ENCODE results near the gene PPP1R14C. TPM values are rescaled to one million over a fixed set of nuclear protein-coding genes. Genes with fewer than 3 reads are reported as not detected.
A peak's percentile ranks its signal among the peaks of the same experiment; 100 is the strongest.

The PPP1R14C gene
- total and polyA plus RNA-seq, 2 experiments from 2014 or later: 1.1 to 1.4 TPM

GRCh38 chr6:150116200-150116800 lies 26.5 kb upstream of the PPP1R14C start (continued):
- no peak for TF ChIP-seq ZNF114 (CRISPR knock-in tag; IDR thresholded peaks at IDR 0.05)
- TF ChIP-seq CTCF (conservative IDR thresholded peaks at IDR 0.05; ENCODE audit: low read depth in 2 of 2): no peak
- no peak for TF ChIP-seq JUNB (IDR thresholded peaks at IDR 0.05; ENCODE audit: unreplicated experiment)
- no peak for TF ChIP-seq ETS1 (IDR thresholded peaks at IDR 0.05)

- TF ChIP-seq POLR2AphosphoS5 (IDR thresholded peaks at IDR 0.05; ENCODE audit: low read depth): no peak
- TF ChIP-seq JUNB (IDR thresholded peaks at IDR 0.05; ENCODE audit: unreplicated experiment): no peak
- TF ChIP-seq EZH2 (IDR thresholded peaks at IDR 0.05; ENCODE audit: low read depth, unreplicated experiment): no peak
- TF ChIP-seq NANOG (IDR thresholded peaks at IDR 0.05; ENCODE audit: borderline replicate concordance): no peak
- no peak for TF ChIP-seq CREB1 (CRISPR knock-in tag; IDR thresholded peaks at IDR 0.05; ENCODE audit: low read depth)
- no peak for TF ChIP-seq ZNF114 (CRISPR knock-in tag; IDR thresholded peaks at IDR 0.05)
- peaks cover 5% of the 10 kb centered on the region; the same call in 1 of the 3 replicates for H3K9me3 Mint-ChIP-seq
- Histone ChIP-seq H3F3A (replicated peaks; ENCODE audit: low read depth) (no peaks in the 10 kb centered on the region), H4K20me1 (replicated peaks; ENCODE audit: insufficient read depth) (no peaks in the 10 kb centered on the region), H3K27ac (ENCODE audit: low read depth) (no peak overlapping the region), H3K27me3 (ENCODE audit: insufficient read depth) (no peaks in the 10 kb centered on the region), H3K4me3 (no peak overlapping the region), H3K4me1 (ENCODE audit: insufficient read depth) (no peaks in the 10 kb centered on the region), H3K9me2 (ENCODE audit: insufficient read depth) (no peaks in the 10 kb centered on the region), H2AFZ (no peak overlapping the region), H3K79me2 (replicated peaks; ENCODE audit: insufficient read depth) (no peaks in the 10 kb centered on the region), H3K36me3 (ENCODE audit: insufficient read depth) (no peaks in the 10 kb centered on the region), H3K4me2 (no peak overlapping the region)
- H3K4me1 Mint-ChIP-seq: peaks cover 9% of the 10 kb centered on the region; the same call in 2 of the 3 replicates
- no peaks in the 10 kb centered on the region for H3K36me3 Mint-ChIP-seq (ENCODE audit: low read depth)
- DNase-seq (ENCODE audit: low spot score) (no peak), ATAC-seq (peak; percentile 31; the same call in 2 of the 3 replicates)
- peaks cover 4% of the 10 kb centered on the region for H3K27me3 Mint-ChIP-seq (ENCODE audit: insufficient read depth, low read depth, poor library complexity)
- H3K4me3 Mint-ChIP-seq: no peak overlapping the region
- H3K27ac Mint-ChIP-seq: no peak overlapping the region
Measured at GRCh38 chr6:150118203-150118602, 24.6 kb upstream of the PPP1R14C start.

- H3K9me3 Mint-ChIP-seq: peaks cover 5% of the 10 kb centered on the region; the same call in 1 of the 3 replicates
Measured at GRCh38 chr6:150118627-150119026, 24.2 kb upstream of the PPP1R14C start.

More at GRCh38 chr6:150118627-150119026, 24.2 kb upstream of the PPP1R14C start:
- H3K27ac Mint-ChIP-seq: no peak overlapping the region
- Histone ChIP-seq H3K9me2 (ENCODE audit: insufficient read depth) (no peaks in the 10 kb centered on the region), H3K4me2 (no peak overlapping the region), H4K20me1 (replicated peaks; ENCODE audit: insufficient read depth) (no peaks in the 10 kb centered on the region), H3K27ac (ENCODE audit: low read depth) (no peak overlapping the region), H3K27me3 (ENCODE audit: insufficient read depth) (no peaks in the 10 kb centered on the region), H3F3A (replicated peaks; ENCODE audit: low read depth) (no peaks in the 10 kb centered on the region), H3K4me3 (no peak overlapping the region), H3K4me1 (ENCODE audit: insufficient read depth) (no peaks in the 10 kb centered on the region), H2AFZ (0 out of 2 replicates have a peak overlapping the region, but pooled peaks have one; percentile 60), H3K36me3 (ENCODE audit: insufficient read depth) (no peaks in the 10 kb centered on the region), H3K79me2 (replicated peaks; ENCODE audit: insufficient read depth) (no peaks in the 10 kb centered on the region)
- H3K36me3 Mint-ChIP-seq (ENCODE audit: low read depth): no peaks in the 10 kb centered on the region
- DNase-seq (ENCODE audit: low spot score): no peak
- TF ChIP-seq POLR2AphosphoS5 (IDR thresholded peaks at IDR 0.05; ENCODE audit: low read depth) (no peak), CTCF (conservative IDR thresholded peaks at IDR 0.05; ENCODE audit: low read depth in 2 of 2) (no peak), ETS1 (IDR thresholded peaks at IDR 0.05) (no peak), EZH2phosphoT487 (IDR thresholded peaks at IDR 0.05; ENCODE audit: unreplicated experiment) (no peak), ZNF331 (CRISPR knock-in tag; IDR thresholded peaks at IDR 0.05; ENCODE audit: low read depth) (no peak), CREB1 (CRISPR knock-in tag; IDR thresholded peaks at IDR 0.05; ENCODE audit: low read depth) (no peak), ZNF114 (CRISPR knock-in tag; IDR thresholded peaks at IDR 0.05) (no peak), NANOG (IDR thresholded peaks at IDR 0.05; ENCODE audit: borderline replicate concordance) (no peak), REST (IDR thresholded peaks at IDR 0.05; ENCODE audit: unreplicated experiment) (no peak)
- peaks cover 4% of the 10 kb centered on the region for H3K27me3 Mint-ChIP-seq (ENCODE audit: insufficient read depth, low read depth, poor library complexity)
- peaks cover 9% of the 10 kb centered on the region; the same call in 2 of the 3 replicates for H3K4me1 Mint-ChIP-seq
- ATAC-seq: peak; percentile 50
- H3K4me3 Mint-ChIP-seq: no peak overlapping the region
